ENCODE measurements around the gene PRODH2. TPM values are rescaled to one million over a fixed set of nuclear protein-coding genes. Genes with fewer than 3 reads are reported as not detected.

Gene PRODH2
- total RNA-seq, 1 experiment from 2014 or later, result 0.44 TPM

DNA sequence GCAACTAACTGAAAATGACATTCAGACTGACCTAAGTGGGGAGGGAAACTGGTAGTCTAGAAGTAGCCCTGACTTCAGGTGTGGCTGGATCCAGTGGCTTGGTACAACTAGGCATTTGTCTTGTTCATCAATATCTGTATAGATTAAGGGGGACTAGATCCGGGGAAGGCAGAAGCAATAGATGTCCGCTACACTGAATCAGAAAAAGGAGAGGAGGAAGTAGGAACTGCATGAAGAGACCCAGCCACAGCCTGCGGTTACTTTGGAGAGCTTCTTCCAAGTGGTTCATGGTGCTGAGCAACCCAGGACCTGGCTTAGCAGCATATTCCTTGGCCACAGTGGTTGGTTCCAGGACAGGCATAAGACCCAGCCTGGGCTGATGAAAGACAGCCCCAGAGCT is 9.9 kb upstream of the PRODH2 start:
- Histone ChIP-seq H3K4me2 (ENCODE audit: low read length) (no peak overlapping the region), H3K4me1 (ENCODE audit: control insufficient read depth in 1 of 2, insufficient read depth in 2 of 2, low read length in 2 of 2) (peaks cover 0 to 8% of the 10 kb centered on the region in 2 experiments; a peak in 2 of 4 replicates), H3K36me3 (ENCODE audit: control insufficient read depth in 1 of 2, insufficient read depth in 2 of 2, low read length in 2 of 2) (no peaks in the 10 kb centered on the region), H3K79me2 (ENCODE audit: insufficient read depth, low read length) (no peaks in the 10 kb centered on the region), H4K20me1 (ENCODE audit: insufficient read depth) (no peaks in the 10 kb centered on the region), H3K9ac (ENCODE audit: low read length) (no peak overlapping the region), H3K9me2 (ENCODE audit: insufficient read depth) (no peaks in the 10 kb centered on the region), H3K4me3 (replicated peaks in 1 of 2; ENCODE audit: low read depth in 1 of 2, low read length in 2 of 2) (no peak overlapping the region), H3K27me3 (ENCODE audit: insufficient read depth, low read length) (peaks cover 11% of the 10 kb centered on the region), H3K27ac (ENCODE audit: low read depth, low read length) (no peak overlapping the region), H3K9me3 (ENCODE audit: control insufficient read depth in 1 of 2, insufficient read depth in 1 of 2, low read depth in 1 of 2, low read length in 2 of 2) (no peaks in the 10 kb centered on the region), H2AFZ (ENCODE audit: low read depth, low read length, poor library complexity, severe bottlenecking) (no peak overlapping the region)
- ChIA-PET POLR2A (no interaction called here), CTCF (no interaction called here), RAD21 (ENCODE audit: low non-redundant PET in 1 of 2, low total read pairs in 2 of 2, uncharacterized antibody in 2 of 2, unreplicated experiment in 2 of 2) (no interaction called here)
- intact Hi-C loops (cut with micrococcal nuclease), result no loop called here
- DNase-seq (ENCODE audit: low read depth, low spot score), result no peak
- TF ChIP-seq EZH2phosphoT487 (IDR thresholded peaks at IDR 0.05; ENCODE audit: borderline replicate concordance) (no peak), CEBPB (IDR thresholded peaks at IDR 0.05; ENCODE audit: low read depth) (no peak), SIN3A (IDR thresholded peaks at IDR 0.05; ENCODE audit: low read depth) (no peak), FOSL1 (IDR thresholded peaks at IDR 0.05; ENCODE audit: low read depth) (no peak), SRF (IDR thresholded peaks at IDR 0.05; ENCODE audit: low read depth) (no peak), RAD21 (IDR thresholded peaks at IDR 0.05; ENCODE audit: low read depth) (no peak), CBX3 (IDR thresholded peaks at IDR 0.05; ENCODE audit: low read depth) (no peak), JUND (IDR thresholded peaks at IDR 0.05) (no peak), ELF1 (IDR thresholded peaks at IDR 0.05; ENCODE audit: borderline replicate concordance, low read depth) (no peak), EZH2 (IDR thresholded peaks at IDR 0.05) (no peak)
- TF ChIP-seq, protein P1, sequence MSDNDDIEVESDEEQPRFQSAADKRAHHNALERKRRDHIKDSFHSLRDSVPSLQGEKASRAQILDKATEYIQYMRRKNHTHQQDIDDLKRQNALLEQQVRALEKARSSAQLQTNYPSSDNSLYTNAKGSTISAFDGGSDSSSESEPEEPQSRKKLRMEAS (IDR thresholded peaks at IDR 0.05), result no peak
- TF ChIP-seq, protein P2, sequence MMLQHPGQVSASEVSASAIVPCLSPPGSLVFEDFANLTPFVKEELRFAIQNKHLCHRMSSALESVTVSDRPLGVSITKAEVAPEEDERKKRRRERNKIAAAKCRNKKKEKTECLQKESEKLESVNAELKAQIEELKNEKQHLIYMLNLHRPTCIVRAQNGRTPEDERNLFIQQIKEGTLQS (IDR thresholded peaks at IDR 0.05), result no peak
- no peak for ATAC-seq
- no TSS peak for BruUV-seq (replicated peaks)

DNA sequence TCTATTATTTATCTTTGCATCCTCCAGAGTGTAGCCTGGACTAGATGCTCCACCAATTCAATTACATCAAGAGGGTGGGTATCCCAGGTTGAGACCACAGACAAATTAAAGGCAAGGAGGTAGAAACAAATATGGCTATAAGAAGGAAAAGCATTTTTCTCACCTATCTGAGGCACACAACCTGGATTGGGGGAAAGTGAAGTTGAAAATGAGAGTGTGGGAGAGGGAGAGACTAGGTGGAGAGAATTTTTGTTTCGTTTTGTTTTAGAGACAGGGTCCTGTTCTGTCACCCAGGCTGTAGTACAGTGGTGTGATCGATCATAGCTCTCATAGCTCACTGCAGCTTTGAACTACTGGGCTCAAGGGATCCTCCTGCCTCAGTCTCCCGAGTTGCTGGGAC is 5.8 kb upstream of the PRODH2 start:
- ChIA-PET CTCF (no interaction called here), RAD21 (ENCODE audit: low non-redundant PET in 1 of 2, low total read pairs in 2 of 2, uncharacterized antibody in 2 of 2, unreplicated experiment in 2 of 2) (interaction anchor here in 1 of 2 experiments (0.6 kb wide), 1 partner anchor 96 kb away, joined by 3 read pairs; no protein-coding TSS in a partner anchor), POLR2A (no interaction called here)
- Histone ChIP-seq H3K9me3 (ENCODE audit: control insufficient read depth in 1 of 2, insufficient read depth in 1 of 2, low read depth in 1 of 2, low read length in 2 of 2) (no peaks in the 10 kb centered on the region), H3K27ac (ENCODE audit: low read depth, low read length) (no peak overlapping the region), H3K9ac (ENCODE audit: low read length) (no peak overlapping the region), H3K9me2 (ENCODE audit: insufficient read depth) (no peaks in the 10 kb centered on the region), H2AFZ (ENCODE audit: low read depth, low read length, poor library complexity, severe bottlenecking) (no peak overlapping the region), H3K27me3 (ENCODE audit: insufficient read depth, low read length) (no peaks in the 10 kb centered on the region; the same call in 1 of the 2 replicates), H4K20me1 (ENCODE audit: insufficient read depth) (no peaks in the 10 kb centered on the region), H3K4me2 (ENCODE audit: low read length) (no peak overlapping the region), H3K4me3 (replicated peaks in 1 of 2; ENCODE audit: low read depth in 1 of 2, low read length in 2 of 2) (no peak overlapping the region), H3K36me3 (ENCODE audit: control insufficient read depth in 1 of 2, insufficient read depth in 2 of 2, low read length in 2 of 2) (no peaks in the 10 kb centered on the region), H3K4me1 (ENCODE audit: control insufficient read depth in 1 of 2, insufficient read depth in 2 of 2, low read length in 2 of 2) (peaks cover 0 to 8% of the 10 kb centered on the region in 2 experiments; a peak in 2 of 4 replicates), H3K79me2 (ENCODE audit: insufficient read depth, low read length) (no peaks in the 10 kb centered on the region)
- TF ChIP-seq SIN3A (IDR thresholded peaks at IDR 0.05; ENCODE audit: low read depth) (no peak), EGR1 (IDR thresholded peaks at IDR 0.05; ENCODE audit: low read depth) (no peak), SP1 (IDR thresholded peaks at IDR 0.05; ENCODE audit: low read depth) (no peak), POLR2A (IDR thresholded peaks at IDR 0.05; ENCODE audit: borderline replicate concordance, extremely low read depth, insufficient read depth, insufficient read length) (no peak)
- TF ChIP-seq, protein P3, sequence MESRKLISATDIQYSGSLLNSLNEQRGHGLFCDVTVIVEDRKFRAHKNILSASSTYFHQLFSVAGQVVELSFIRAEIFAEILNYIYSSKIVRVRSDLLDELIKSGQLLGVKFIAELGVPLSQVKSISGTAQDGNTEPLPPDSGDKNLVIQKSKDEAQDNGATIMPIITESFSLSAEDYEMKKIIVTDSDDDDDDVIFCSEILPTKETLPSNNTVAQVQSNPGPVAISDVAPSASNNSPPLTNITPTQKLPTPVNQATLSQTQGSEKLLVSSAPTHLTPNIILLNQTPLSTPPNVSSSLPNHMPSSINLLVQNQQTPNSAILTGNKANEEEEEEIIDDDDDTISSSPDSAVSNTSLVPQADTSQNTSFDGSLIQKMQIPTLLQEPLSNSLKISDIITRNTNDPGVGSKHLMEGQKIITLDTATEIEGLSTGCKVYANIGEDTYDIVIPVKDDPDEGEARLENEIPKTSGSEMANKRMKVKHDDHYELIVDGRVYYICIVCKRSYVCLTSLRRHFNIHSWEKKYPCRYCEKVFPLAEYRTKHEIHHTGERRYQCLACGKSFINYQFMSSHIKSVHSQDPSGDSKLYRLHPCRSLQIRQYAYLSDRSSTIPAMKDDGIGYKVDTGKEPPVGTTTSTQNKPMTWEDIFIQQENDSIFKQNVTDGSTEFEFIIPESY (IDR thresholded peaks at IDR 0.05; ENCODE audit: extremely low read depth, insufficient replicate concordance, low read length), result no peak
- intact Hi-C loops (cut with micrococcal nuclease), result no loop called here
- no TSS peak for BruUV-seq (replicated peaks)
- DNase-seq (ENCODE audit: low read depth, low spot score) (no peak), ATAC-seq (no peak)
